Activated T-cell treated with anti-CD3 and anti-CD28 coated beads, Interleukin-2, amount 50 U/mL, for 24 hours (primary cell): ENCODE results near the gene MRPL24.

ENCODE experiments used
- DNase-seq: peaks from one replicate; pipeline ENCODE4 v3.0.0-alpha.2; 2020
- H3K27ac Mint-ChIP-seq: 2 replicates; pipeline ENCODE4 v1.8.0; 2020; ENCODE audit warnings: mild to moderate bottlenecking, mixed read lengths
- H3K27me3 Mint-ChIP-seq: 2 replicates; pipeline ENCODE4 v1.8.0; 2020; ENCODE audit warnings: mixed read lengths
- H3K36me3 Mint-ChIP-seq: 2 replicates; pipeline ENCODE4 v1.8.0; 2020; ENCODE audit warnings: low read depth, mixed read lengths
- H3K4me1 Mint-ChIP-seq: 2 replicates; pipeline ENCODE4 v1.8.0; 2020; ENCODE audit warnings: low read depth, mixed read lengths
- H3K4me3 Mint-ChIP-seq: 2 replicates; pipeline ENCODE4 v1.8.0; 2020; ENCODE audit warnings: mild to moderate bottlenecking, moderate library complexity, mixed read lengths
- H3K9me3 Mint-ChIP-seq: 2 replicates; pipeline ENCODE4 v1.8.0; 2020; ENCODE audit warnings: mixed read lengths

Gene MRPL24

GRCh38 chr1:156740741-156741480, at the start of gene MRPL24:
Gene MRPL24, minus strand, starts transcription at chr1:156741088. Its CDS starts 2,384 bp downstream, at chr1:156738704.
- Mint-ChIP-seq H3K27ac (peak within 1 kb of the TSS; percentile 98), H3K36me3 (peaks cover 94% of the 10 kb centered on the region), H3K4me1 (peaks cover 54% of the 10 kb centered on the region)

GRCh38 chr1:156789621-156790318, 48.9 kb upstream of the MRPL24 start:
- Mint-ChIP-seq H3K36me3 (peaks cover 86% of the 10 kb centered on the region), H3K9me3 (no peaks in the 10 kb centered on the region), H3K27ac (no peak overlapping the region), H3K4me3 (no peak overlapping the region), H3K27me3 (no peaks in the 10 kb centered on the region), H3K4me1 (peaks cover 1% of the 10 kb centered on the region)
- no peak for DNase-seq

More at GRCh38 chr1:156740741-156741480, at the start of gene MRPL24:
- peak within 1 kb of the TSS; percentile 98 for H3K4me3 Mint-ChIP-seq
- peak; percentile 95 for DNase-seq
- H3K27me3 Mint-ChIP-seq = no peaks in the 10 kb centered on the region
- no peaks in the 10 kb centered on the region for H3K9me3 Mint-ChIP-seq

- H3K4me3 Mint-ChIP-seq = no peak overlapping the region
- no peak for DNase-seq
- H3K36me3 Mint-ChIP-seq = peaks cover 84% of the 10 kb centered on the region
- H3K27ac Mint-ChIP-seq = no peak overlapping the region
- H3K9me3 Mint-ChIP-seq = no peaks in the 10 kb centered on the region
- H3K4me1 Mint-ChIP-seq = no peaks in the 10 kb centered on the region
- no peaks in the 10 kb centered on the region for H3K27me3 Mint-ChIP-seq
Measured at GRCh38 chr1:156788136-156788535, 47.2 kb upstream of the MRPL24 start.

- Mint-ChIP-seq H3K27ac (peak overlapping the region; percentile 51), H3K27me3 (no peaks in the 10 kb centered on the region), H3K4me1 (peaks cover 7% of the 10 kb centered on the region), H3K36me3 (peaks cover 85% of the 10 kb centered on the region), H3K4me3 (no peak overlapping the region), H3K9me3 (no peaks in the 10 kb centered on the region)
- no peak for DNase-seq
Measured at GRCh38 chr1:156786640-156787039, 45.8 kb upstream of the MRPL24 start.

- Mint-ChIP-seq H3K36me3 (peaks cover 87% of the 10 kb centered on the region), H3K4me3 (no peak overlapping the region), H3K27ac (no peak overlapping the region), H3K9me3 (no peaks in the 10 kb centered on the region), H3K4me1 (peaks cover 15% of the 10 kb centered on the region), H3K27me3 (no peaks in the 10 kb centered on the region)
- DNase-seq = no peak
Measured at GRCh38 chr1:156785458-156785857, 44.6 kb upstream of the MRPL24 start.

- Mint-ChIP-seq H3K4me1 (peaks cover 29% of the 10 kb centered on the region), H3K27me3 (no peaks in the 10 kb centered on the region), H3K4me3 (no peak overlapping the region), H3K36me3 (peaks cover 71% of the 10 kb centered on the region), H3K27ac (peak overlapping the region; percentile 57), H3K9me3 (no peaks in the 10 kb centered on the region)
- DNase-seq = no peak
Measured at GRCh38 chr1:156781585-156782186, 40.8 kb upstream of the MRPL24 start.

- peaks cover 59% of the 10 kb centered on the region for H3K4me1 Mint-ChIP-seq
- H3K36me3 Mint-ChIP-seq = peaks cover 61% of the 10 kb centered on the region
- H3K27ac Mint-ChIP-seq = peak overlapping the region; percentile 37
- no peak overlapping the region for H3K4me3 Mint-ChIP-seq
- DNase-seq = no peak
- no peaks in the 10 kb centered on the region for H3K9me3 Mint-ChIP-seq
- H3K27me3 Mint-ChIP-seq = no peaks in the 10 kb centered on the region
Measured at GRCh38 chr1:156777573-156777972, 36.7 kb upstream of the MRPL24 start.

- DNase-seq = no peak
- Mint-ChIP-seq H3K4me3 (no peak overlapping the region), H3K36me3 (peaks cover 61% of the 10 kb centered on the region), H3K4me1 (peaks cover 61% of the 10 kb centered on the region), H3K9me3 (no peaks in the 10 kb centered on the region), H3K27me3 (no peaks in the 10 kb centered on the region), H3K27ac (peak overlapping the region; percentile 37)
Measured at GRCh38 chr1:156776942-156777341, 36.1 kb upstream of the MRPL24 start.

GRCh38 chr1:156775799-156776198, 34.9 kb upstream of the MRPL24 start:
- Mint-ChIP-seq H3K4me1 (peaks cover 58% of the 10 kb centered on the region), H3K4me3 (no peak overlapping the region), H3K27ac (peak overlapping the region; percentile 70), H3K27me3 (no peaks in the 10 kb centered on the region), H3K36me3 (peaks cover 57% of the 10 kb centered on the region), H3K9me3 (no peaks in the 10 kb centered on the region)
- no peak for DNase-seq

- DNase-seq = no peak
- Mint-ChIP-seq H3K4me3 (no peak overlapping the region), H3K9me3 (no peaks in the 10 kb centered on the region), H3K36me3 (peaks cover 74% of the 10 kb centered on the region), H3K4me1 (peaks cover 76% of the 10 kb centered on the region), H3K27me3 (no peaks in the 10 kb centered on the region), H3K27ac (peak overlapping the region; percentile 80)
Measured at GRCh38 chr1:156773607-156774006, 32.7 kb upstream of the MRPL24 start.

GRCh38 chr1:156772728-156773497, 32.0 kb upstream of the MRPL24 start:
- DNase-seq = no peak
- Mint-ChIP-seq H3K27me3 (no peaks in the 10 kb centered on the region), H3K36me3 (peaks cover 75% of the 10 kb centered on the region), H3K4me1 (peaks cover 75% of the 10 kb centered on the region), H3K9me3 (no peaks in the 10 kb centered on the region), H3K4me3 (no peak overlapping the region), H3K27ac (no peak overlapping the region)

GRCh38 chr1:156772222-156772621, 31.3 kb upstream of the MRPL24 start:
- no peaks in the 10 kb centered on the region for H3K27me3 Mint-ChIP-seq

GRCh38 chr1:156768610-156769295, 27.9 kb upstream of the MRPL24 start:
- no peak for DNase-seq
- H3K4me1 Mint-ChIP-seq = peaks cover 56% of the 10 kb centered on the region
- H3K4me3 Mint-ChIP-seq = no peak overlapping the region
- no peaks in the 10 kb centered on the region for H3K27me3 Mint-ChIP-seq
- H3K9me3 Mint-ChIP-seq = no peaks in the 10 kb centered on the region
- H3K27ac Mint-ChIP-seq = no peak overlapping the region
- peaks cover 52% of the 10 kb centered on the region for H3K36me3 Mint-ChIP-seq

More at GRCh38 chr1:156772222-156772621, 31.3 kb upstream of the MRPL24 start:
- H3K4me1 Mint-ChIP-seq = peaks cover 70% of the 10 kb centered on the region
- H3K27ac Mint-ChIP-seq = no peak overlapping the region
- no peak for DNase-seq
- H3K9me3 Mint-ChIP-seq = no peaks in the 10 kb centered on the region
- peaks cover 71% of the 10 kb centered on the region for H3K36me3 Mint-ChIP-seq
- no peak overlapping the region for H3K4me3 Mint-ChIP-seq
